Left renal cortex interstitium (tissue), 4 donors: ENCODE data around the gene PUM2. TPM values are rescaled to one million over a fixed set of nuclear protein-coding genes. Genes with fewer than 3 reads are reported as not detected.

Source experiments
- DNase-seq, 4 donors: peaks; one replicate each; pipeline ENCODE4 v3.0.0-alpha.2; 2013; ENCODE audit warnings: low read depth in 4 of 4, low spot score in 2 of 4, missing footprints in 1 of 4
- polyA plus RNA-seq, 4 donors: library from polyadenylated mRNA; unstranded; fragments of 120-200 nt; gene quantifications; one replicate each; pipeline ENCODE4 v1.2.1, GENCODE V29; 2013; ENCODE audit not compliant: insufficient read length in 4 of 4

Gene PUM2
- polyA plus RNA-seq, 4 donors: 96.7 to 113 (median 103) TPM

GRCh38 chr2:20349513-20349921 lies 1.1 kb downstream of the PUM2 start:
- DNase-seq: no peak

GRCh38 chr2:20348542-20348941 lies 2.1 kb downstream of the PUM2 start:
- no peak for DNase-seq

GRCh38 chr2:20346565-20347381 lies 3.9 kb downstream of the PUM2 start:
- DNase-seq: no peak

GRCh38 chr2:20343128-20343527 lies 7.5 kb downstream of the PUM2 start:
- no peak for DNase-seq

- DNase-seq: no peak
Observed at GRCh38 chr2:20339012-20339411, 11.6 kb downstream of the PUM2 start.

GRCh38 chr2:20334605-20335203 lies 15.9 kb downstream of the PUM2 start:
- DNase-seq: no peak

GRCh38 chr2:20333738-20334137 lies 16.9 kb downstream of the PUM2 start:
- no peak for DNase-seq

- DNase-seq: no peak
Observed at GRCh38 chr2:20330192-20330591, 20.5 kb downstream of the PUM2 start.

- DNase-seq: no peak
Observed at GRCh38 chr2:20327370-20327769, 23.3 kb downstream of the PUM2 start.

GRCh38 chr2:20326163-20326780 lies 24.4 kb downstream of the PUM2 start:
- no peak for DNase-seq

- DNase-seq: no peak
Observed at GRCh38 chr2:20322527-20323300, 27.9 kb downstream of the PUM2 start.

GRCh38 chr2:20317690-20318089 lies 33.0 kb downstream of the PUM2 start:
- DNase-seq: no peak

- no peak for DNase-seq
Observed at GRCh38 chr2:20317197-20317596, 33.4 kb downstream of the PUM2 start.

GRCh38 chr2:20314562-20315501 lies 35.8 kb downstream of the PUM2 start:
- no peak for DNase-seq

- DNase-seq: no peak
Observed at GRCh38 chr2:20313659-20314058, 37.0 kb downstream of the PUM2 start.

GRCh38 chr2:20309001-20309400 lies 41.6 kb downstream of the PUM2 start:
- no peak for DNase-seq

GRCh38 chr2:20307311-20307710 lies 43.3 kb downstream of the PUM2 start:
- no peak for DNase-seq

GRCh38 chr2:20304411-20304810 lies 46.2 kb downstream of the PUM2 start:
- no peak for DNase-seq

GRCh38 chr2:20303966-20304365 lies 46.7 kb downstream of the PUM2 start:
- no peak for DNase-seq

GRCh38 chr2:20302019-20302418 lies 48.6 kb downstream of the PUM2 start:
- DNase-seq: no peak
